GM18508 (cell line): ENCODE measurements around the gene HOXB5.

Experiments used
- ATAC-seq: cut with Tn5 transposase; IDR thresholded peaks from one replicate; pipeline ENCODE4 v1.9.1; 2021; ENCODE audit warnings: moderate number of reproducible peaks; ENCODE audit not compliant: insufficient read depth, unreplicated experiment

HOXB5 gene

GRCh38 chr17:48617471-48618255 lies 24.1 kb upstream of the HOXB5 start:
- ATAC-seq = no peak

- ATAC-seq = no peak
Measured at GRCh38 chr17:48616717-48617470, 23.3 kb upstream of the HOXB5 start.

DNA sequence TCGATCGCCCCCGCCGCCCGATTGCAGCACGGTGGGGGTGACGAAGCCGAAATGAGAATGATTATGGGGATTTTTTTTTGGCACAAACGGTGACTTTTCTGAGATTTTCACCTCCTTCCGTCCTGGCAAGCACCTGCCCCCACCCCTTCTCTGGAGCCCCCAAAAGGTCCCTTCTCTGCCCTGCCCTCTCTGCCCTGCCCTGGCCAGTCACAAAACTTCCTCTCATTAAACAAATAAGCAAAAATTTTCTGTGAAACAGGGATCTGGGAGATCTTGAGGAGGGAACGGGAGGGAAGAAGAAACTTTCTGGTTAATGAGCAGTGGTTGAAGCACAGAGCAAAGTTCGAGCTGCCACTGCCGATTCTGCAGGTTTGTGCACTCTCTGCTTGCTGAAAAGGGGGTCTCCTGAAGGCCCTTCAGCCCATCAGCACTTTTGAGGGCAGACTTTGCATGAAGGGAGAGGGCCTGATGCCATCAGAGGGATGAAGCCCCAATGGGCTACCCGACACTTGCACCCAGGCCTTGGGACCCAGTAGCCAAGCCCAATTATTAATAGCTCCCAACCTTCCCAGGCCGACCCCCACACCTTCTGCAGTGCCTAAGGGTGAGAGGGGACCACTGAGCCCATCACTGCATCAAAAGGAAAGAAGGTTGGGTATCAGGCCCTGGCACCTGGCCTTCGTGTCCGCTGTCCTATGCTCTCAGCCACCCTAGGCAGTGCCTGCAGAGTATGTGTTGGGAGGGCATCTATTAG lies 22.6 kb upstream of the HOXB5 start:
- ATAC-seq = no peak

DNA sequence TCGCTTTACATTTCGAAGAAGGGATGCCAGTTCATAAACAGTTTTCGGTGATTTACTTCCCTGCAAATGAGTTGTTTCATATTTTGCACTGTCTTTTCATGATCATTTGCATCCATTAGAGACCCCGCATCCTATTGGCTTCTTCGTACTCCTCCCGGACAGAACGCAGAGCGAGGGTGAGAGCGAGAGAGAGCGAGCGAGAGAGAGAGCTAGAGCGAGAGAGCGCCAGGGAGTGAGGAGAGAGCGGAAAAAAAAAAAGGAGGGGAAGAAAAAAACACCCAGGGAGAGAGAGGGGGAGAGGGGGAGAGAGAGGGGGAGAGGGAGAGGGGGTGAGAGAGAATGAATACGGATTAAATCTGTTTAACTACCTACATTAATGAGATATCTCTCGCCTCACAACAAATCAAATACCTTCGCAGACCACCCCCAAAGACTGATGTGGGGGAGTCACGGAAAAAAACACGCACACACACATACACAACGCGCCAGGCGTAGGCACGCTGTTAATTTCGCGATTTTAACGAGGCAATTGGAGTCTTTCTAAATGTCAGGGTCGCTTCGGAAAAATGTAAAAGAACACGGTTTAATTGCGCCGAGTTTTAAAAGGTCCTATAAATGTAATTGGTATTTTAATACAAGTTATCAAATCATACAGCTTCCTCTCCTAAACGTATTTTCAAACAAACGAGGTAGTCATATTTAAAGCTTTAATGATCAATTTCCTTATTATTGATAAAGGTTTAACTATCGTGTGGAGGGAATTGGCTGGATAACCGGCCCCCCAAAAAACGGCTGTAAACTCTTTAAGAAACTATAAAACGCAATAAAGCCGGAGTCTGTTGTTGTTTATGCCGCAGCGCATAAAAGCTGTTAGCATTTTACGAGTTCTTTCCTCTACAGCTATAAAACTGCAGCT lies 21.7 kb upstream of the HOXB5 start, which contains the start of gene HOXB8:
HOXB8 (minus strand) TSS at position 246 of the 916 bp plus-strand sequence. CDS start 588 bp downstream, outside the sequence.
- ATAC-seq = no peak

- no peak for ATAC-seq
Measured at GRCh38 chr17:48613862-48614694, 20.5 kb upstream of the HOXB5 start.

- no peak for ATAC-seq
Measured at GRCh38 chr17:48612854-48613691, 19.5 kb upstream of the HOXB5 start.

- no peak for ATAC-seq
Measured at GRCh38 chr17:48612456-48612853, 18.9 kb upstream of the HOXB5 start.

- no peak for ATAC-seq
Measured at GRCh38 chr17:48611681-48612455, 18.3 kb upstream of the HOXB5 start.

- no peak for ATAC-seq
Measured at GRCh38 chr17:48611213-48611612, 17.6 kb upstream of the HOXB5 start.

DNA sequence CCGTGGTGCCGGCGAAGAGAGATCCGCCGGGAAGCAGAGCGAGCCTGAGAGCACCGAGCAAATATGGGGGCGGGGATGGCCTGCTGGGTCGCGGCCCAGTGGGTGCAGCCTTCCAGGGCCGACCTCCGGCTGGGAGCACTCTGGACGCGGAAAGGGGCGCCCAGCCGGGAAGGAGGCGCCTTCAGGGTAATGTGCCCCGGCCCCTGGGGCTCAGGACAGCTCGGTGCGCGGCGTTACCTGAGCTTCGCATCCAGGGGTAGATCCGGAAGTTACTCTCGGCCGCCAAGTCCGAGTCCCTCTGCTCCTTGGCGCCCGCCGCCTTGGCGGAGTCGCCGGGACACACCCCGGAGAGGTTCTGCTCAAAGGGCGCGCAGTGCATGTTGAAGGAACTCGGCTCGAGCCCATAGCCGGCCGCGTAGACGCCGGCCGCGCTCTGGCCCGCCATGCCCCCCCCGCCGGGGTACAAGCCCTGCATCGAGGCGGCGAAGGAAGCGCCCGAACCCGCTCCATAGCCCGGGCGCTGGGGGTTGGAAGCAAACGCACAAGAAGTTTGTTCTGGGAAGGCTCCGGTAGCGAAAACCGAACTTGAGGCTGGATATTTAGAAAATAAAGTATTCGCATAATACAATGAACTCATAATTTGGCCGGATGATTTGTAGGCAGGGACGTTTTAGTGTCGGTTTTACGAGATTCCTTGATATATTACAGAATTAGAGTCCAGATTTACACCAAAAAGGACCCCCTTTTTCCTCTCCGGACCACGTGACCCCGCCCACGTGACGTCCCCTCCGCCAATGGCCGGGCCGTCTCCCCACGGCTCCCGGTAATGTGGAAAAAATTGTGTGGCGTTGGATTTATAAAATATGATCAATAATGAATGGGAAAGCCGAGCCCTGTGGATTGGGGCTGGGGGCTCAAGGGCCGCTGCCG lies 17.0 kb upstream of the HOXB5 start, which contains the start of gene HOXB7:
HOXB7 (minus strand) TSS at position 736 of the 930 bp plus-strand sequence; CDS start at position 637, 99 bp downstream.
- ATAC-seq = no peak

DNA sequence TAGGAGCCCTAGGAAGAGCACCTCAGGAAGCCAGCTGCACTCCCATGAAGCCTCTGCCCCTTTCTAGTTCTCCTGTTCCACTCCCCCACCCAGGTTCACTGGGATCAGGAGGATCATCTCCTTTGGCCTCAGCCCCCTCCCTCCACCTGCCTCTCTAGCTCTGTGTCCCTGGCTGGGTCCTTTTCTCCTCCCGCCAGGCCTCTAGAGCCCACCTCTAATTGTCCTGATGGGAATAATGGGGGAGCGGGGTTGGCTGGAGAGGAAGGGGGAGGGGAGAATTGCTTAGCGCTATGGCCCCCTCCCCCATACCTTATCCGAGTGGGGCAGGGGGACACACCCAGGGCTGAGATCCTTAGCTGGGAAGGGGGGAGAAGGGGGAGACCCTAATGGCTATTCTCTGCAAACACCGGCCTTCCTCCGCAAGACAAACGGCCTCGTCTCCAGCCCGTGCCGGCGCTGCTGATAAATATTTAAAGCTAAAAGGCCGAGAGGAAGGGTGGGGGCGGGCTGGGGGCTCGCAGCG lies 16.2 kb upstream of the HOXB5 start:
- no peak for ATAC-seq

DNA sequence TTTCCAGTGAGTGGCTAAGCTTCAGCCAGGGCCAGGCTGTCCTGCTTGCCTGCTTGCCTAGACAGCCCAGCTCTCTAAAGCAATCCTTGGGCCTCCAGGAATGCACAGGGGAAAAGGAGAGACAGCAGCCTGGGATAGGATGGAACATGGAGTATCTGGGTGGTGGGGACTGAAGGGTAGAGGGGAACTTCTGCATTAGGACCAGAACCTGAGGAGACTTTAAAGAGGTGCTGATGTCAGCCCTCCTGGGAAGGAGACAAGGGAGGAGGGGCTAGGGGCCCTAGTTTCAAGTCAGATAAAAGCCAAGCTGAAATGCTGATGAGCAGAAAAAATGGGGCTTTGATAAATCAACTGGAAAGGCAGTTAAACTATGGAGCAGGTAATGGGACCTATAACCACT lies 15.5 kb upstream of the HOXB5 start:
- ATAC-seq = no peak

DNA sequence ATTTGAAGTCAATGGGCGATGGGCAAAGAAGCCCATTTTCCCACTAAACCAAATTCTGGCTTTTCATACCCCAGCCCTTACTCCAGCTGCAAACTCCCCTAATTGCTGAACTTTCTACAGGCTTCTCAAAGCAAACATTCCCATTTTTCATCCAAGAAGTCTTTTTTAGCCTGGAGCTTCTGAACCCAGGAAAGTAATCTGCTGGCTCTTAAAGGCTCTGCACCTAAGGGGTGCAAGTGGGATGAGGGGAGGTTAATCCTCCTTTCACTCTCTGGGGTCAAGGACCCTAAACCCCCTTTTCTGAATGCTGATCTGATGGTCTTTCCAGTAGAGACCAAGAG lies 14.9 kb upstream of the HOXB5 start:
- no peak for ATAC-seq

DNA sequence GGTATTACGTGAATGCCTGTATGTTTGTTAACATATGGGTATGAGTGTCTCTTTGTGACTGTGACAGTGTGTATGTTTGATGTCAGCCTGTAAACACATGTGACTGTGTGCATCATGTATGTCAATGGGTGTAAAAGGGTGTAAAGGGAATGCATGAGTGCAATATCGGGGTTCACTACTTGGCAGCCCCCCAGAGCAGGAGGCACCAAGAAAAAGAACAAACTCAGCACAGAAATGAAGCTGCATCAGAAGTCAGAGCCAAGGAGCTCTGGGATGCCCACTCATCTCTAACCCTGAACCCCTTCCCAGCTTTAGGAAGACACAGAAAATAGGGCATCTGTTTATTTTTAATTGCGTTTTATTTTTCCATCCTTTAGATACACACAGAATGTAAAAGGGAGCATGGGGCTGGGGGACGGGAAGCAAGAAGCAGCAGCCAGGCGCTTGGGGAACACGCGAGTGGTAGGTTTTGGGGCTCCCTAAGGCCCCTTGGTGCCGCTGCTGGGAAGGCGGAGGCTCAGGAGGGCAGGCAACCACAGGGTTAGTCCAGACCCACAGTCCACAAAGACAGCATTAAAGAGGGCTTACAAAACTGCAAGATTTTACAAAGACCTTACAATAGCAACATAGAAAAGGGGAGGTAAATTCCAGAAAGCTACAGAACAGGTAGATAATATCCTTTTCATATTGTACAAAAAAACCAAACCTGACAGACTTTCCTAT lies 13.5 kb upstream of the HOXB5 start:
- no peak for ATAC-seq
